Testis (tissue), 2 donors: ENCODE data around the gene LSS.

ENCODE experiments used
- CTCF ChIP-seq, 3 experiments: fragments of 450-650 bp in 2 of 3; fragments of 200-600 bp in 1 of 3; sonication (generic) in 1 of 3; IDR thresholded peaks; one replicate each; pipeline ENCODE4 v1.5.1; 2016 to 2019; ENCODE audit warnings: antibody characterized with exemption in 3 of 3, mild to moderate bottlenecking in 2 of 3, moderate library complexity in 1 of 3
- POLR2A ChIP-seq: fragments of 450-650 bp; IDR thresholded peaks from one replicate; pipeline ENCODE4 v1.6.1; 2017; ENCODE audit warnings: antibody characterized with exemption, mild to moderate bottlenecking, moderate library complexity

- no peak for TF ChIP-seq CTCF (IDR thresholded peaks at IDR 0.05)
- TF ChIP-seq POLR2A = no peak
These were observed 21.3 kb downstream of the LSS start for GRCh38 chr21:46207006-46207919.
